ENCODE results near the gene CFAP299.

GRCh38 chr4:80343887-80344286 is 8.4 kb downstream of the CFAP299 start:
- TF ChIP-seq JUNB (IDR thresholded peaks at IDR 0.05) (no peak), CTCF (IDR thresholded peaks at IDR 0.05) (no peak), MYC (IDR thresholded peaks at IDR 0.05; ENCODE audit: borderline replicate concordance, low read length) (no peak), JUN (IDR thresholded peaks at IDR 0.05) (no peak), RAD21 (conservative IDR thresholded peaks at IDR 0.05 in 1 of 2, IDR thresholded peaks at IDR 0.05 in 1 of 2) (no peak)

All from A549 (cell line).